Measurements from ENCODE around the gene PGPEP1. TPM values are rescaled to one million over a fixed set of nuclear protein-coding genes. Genes with fewer than 3 reads are reported as not detected.

PGPEP1 gene
- 0.07 and 3.8 TPM in 2 replicates for polyA plus RNA-seq

DNA sequence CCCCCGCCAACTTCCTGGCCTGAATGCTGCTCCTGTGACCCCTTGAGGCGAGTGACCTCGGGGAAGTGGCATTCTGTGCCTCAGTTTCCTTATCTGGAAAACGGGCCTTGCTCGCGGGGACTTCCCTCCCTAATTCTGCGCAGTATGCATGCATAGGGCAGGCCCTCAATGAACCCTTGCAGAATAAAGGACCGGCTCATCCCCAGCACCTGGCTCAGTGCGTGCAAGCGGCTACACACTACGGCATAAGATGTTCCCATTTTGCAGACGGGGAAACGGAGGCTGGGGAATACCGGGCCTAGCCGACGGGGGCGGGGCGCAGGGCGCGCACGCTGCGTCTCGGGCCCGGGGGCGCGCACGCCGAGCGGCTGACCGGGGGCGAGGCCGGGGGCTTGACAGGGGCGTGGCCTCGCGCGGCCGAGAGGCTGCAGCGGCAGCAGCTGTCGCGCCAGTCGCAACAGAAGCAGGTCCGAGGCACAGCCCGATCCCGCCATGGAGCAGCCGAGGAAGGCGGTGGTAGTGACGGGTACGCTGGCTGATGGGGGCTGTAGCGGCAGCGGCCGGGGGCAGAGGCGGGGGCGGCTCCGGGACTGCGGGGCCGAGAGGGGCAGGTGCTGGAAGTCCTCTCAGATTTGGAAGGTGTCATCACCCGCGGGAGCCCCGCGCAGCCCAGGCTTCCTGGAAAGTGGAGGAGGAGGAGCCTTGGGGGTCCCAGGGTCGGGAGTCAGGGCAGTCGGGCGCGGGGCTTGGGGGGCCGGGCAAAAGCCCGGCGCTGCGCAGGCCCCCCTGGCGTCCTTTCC lies at the start of gene PGPEP1:
PGPEP1 (plus strand) TSS at position 409 of the 800 bp plus-strand sequence; CDS start at position 493, 84 bp downstream.

DNA sequence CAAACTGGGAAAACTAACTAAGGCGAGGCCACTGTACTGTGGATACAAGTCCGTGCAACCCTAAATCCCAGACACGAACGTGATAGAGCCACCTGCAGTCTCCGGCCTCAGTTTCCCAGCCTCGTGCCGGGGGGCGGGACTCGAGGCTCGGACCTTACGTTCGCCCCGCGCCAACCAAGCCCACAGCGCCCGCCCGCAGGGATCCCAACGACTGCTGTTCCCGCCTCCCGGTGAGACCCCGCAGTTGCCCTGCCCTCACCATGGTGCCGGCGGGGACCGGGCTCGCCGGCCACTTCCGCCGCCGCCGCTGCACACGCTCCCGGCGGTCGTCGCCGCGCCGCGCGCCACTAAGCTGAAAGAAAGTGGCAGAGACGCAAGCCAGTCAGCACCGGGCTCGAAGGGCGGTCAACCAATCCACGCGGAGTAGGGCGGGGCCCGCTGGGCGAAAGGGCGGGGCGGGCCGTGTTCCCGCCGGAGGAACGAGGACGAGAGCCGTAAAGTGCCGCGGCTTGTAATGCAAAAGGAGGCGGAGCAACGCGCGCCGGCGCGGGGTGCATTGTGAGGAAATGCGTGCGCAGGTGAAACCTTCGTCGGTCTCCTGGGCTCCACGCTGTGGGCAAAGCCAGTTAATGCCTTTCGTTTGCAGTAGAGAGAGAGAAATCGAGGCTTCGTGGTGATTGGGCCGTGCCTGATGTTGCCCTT lies 17.5 kb upstream of the PGPEP1 start, which contains the start of gene LSM4:
LSM4 (minus strand) TSS at position 318 of the 702 bp plus-strand sequence; CDS start at position 262, 56 bp downstream.

DNA sequence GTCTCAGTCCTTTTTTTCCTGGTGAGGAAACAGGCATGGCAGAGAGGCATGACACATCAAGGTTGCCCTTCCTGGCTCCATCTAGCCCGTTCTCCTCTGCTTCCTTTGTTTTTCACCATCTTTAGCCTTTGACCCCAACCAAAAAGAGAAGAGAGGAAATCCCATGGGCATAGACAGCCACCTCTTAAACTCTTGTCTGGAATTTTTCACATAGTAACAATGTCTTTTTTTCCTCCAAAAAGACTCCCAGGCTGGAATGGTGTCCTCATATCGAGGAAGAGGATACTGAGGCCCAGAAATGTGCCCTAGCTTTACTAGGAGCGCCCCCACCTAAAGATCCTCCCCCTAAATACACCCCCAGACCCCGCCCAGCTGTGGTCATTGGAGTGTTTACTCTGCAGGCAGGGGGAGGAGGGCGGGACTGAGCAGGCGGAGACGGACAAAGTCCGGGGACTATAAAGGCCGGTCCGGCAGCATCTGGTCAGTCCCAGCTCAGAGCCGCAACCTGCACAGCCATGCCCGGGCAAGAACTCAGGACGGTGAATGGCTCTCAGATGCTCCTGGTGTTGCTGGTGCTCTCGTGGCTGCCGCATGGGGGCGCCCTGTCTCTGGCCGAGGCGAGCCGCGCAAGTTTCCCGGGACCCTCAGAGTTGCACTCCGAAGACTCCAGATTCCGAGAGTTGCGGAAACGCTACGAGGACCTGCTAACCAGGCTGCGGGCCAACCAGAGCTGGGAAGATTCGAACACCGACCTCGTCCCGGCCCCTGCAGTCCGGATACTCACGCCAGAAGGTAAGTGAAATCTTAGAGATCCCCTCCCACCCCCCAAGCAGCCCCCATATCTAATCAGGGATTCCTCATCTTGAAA lies 45.5 kb downstream of the PGPEP1 start, which contains the start of gene GDF15:
GDF15 (plus strand) TSS at position 484 of the 868 bp plus-strand sequence; CDS start at position 516, 32 bp downstream.

GRCh38 chr19:18397242-18398202 lies 57.1 kb downstream of the PGPEP1 start, which contains the start of gene LRRC25:
TSS of gene LRRC25 (minus strand) at chr19:18397622. CDS start at chr19:18396963, 659 bp downstream.

DNA sequence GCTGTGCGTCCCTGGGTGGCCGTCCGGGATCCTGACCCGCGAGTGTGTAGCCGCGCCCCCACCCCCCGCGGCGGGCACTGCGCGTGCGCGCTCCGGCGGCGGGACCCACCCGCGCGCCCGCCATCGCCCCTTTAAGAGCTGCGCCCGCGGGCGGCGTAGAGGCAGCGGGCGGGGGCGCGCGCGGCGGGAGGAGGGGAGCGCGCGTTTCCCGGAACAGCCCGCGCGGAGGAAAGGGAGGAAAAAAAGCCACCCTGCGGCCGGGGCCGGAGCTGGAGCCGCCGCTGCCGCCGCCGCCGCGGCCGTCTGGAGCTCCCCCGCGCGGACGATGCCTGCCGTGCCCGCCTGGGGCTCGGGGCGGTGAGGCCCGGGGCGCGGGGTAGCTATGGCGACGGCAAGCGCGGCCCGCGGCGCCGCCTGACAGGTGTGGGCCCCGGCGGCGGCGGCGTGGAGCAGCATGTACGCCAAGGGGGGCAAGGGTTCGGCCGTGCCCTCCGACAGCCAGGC lies 78.8 kb downstream of the PGPEP1 start, which contains the start of gene SSBP4:
SSBP4 (plus strand) TSS at position 204 of the 504 bp plus-strand sequence; CDS start at position 455, 251 bp downstream.

Other genes with a start within 250 kb of the PGPEP1 start
- 0.20 and 7.9 TPM in 2 replicates for gene MAST3, start 242.8 kb upstream of the PGPEP1 start, polyA plus RNA-seq
- 0.67 and 1.1 TPM in 2 replicates for gene PIK3R2, start 187.4 kb upstream of the PGPEP1 start, polyA plus RNA-seq
- 0.28 TPM in 1 of 2 replicates, not detected in the other for gene IFI30, start 166.8 kb upstream of the PGPEP1 start, polyA plus RNA-seq
- gene MPV17L2, start 147.4 kb upstream of the PGPEP1 start, polyA plus RNA-seq: 4.5 and 7.4 TPM in 2 replicates
- gene RAB3A, start 136.6 kb upstream of the PGPEP1 start, polyA plus RNA-seq: 66.7 and 126 TPM in 2 replicates
- gene PDE4C, start 114.2 kb upstream of the PGPEP1 start, polyA plus RNA-seq: 0.36 TPM in 1 of 2 replicates, not detected in the other
- 0.04 TPM in 1 of 2 replicates, not detected in the other for gene IQCN, start 66.1 kb upstream of the PGPEP1 start, polyA plus RNA-seq
- gene JUND, start 59.0 kb upstream of the PGPEP1 start, polyA plus RNA-seq: 12.2 and 17.8 TPM in 2 replicates
- 33.9 and 44.0 TPM in 2 replicates for gene LSM4, start 17.5 kb upstream of the PGPEP1 start, polyA plus RNA-seq
- gene GDF15, start 45.6 kb downstream of the PGPEP1 start, polyA plus RNA-seq: not detected in 2 replicates
- not detected in 2 replicates for gene LRRC25, start 57.0 kb downstream of the PGPEP1 start, polyA plus RNA-seq
- 2.9 and 4.5 TPM in 2 replicates for gene SSBP4, start 78.8 kb downstream of the PGPEP1 start, polyA plus RNA-seq
- 0.62 and 3.5 TPM in 2 replicates for gene ISYNA1, start 97.5 kb downstream of the PGPEP1 start, polyA plus RNA-seq
- 0.71 TPM in 1 of 2 replicates, not detected in the other for gene ELL, start 181.5 kb downstream of the PGPEP1 start, polyA plus RNA-seq
- 2.6 and 5.3 TPM in 2 replicates for gene FKBP8, start 203.0 kb downstream of the PGPEP1 start, polyA plus RNA-seq
- 12.6 and 16.0 TPM in 2 replicates for gene KXD1, start 217.3 kb downstream of the PGPEP1 start, polyA plus RNA-seq
- gene UBA52, start 231.3 kb downstream of the PGPEP1 start, polyA plus RNA-seq: 743 and 784 TPM in 2 replicates
- 8.0 and 27.2 TPM in 2 replicates for gene REX1BD, start 248.2 kb downstream of the PGPEP1 start, polyA plus RNA-seq